Measurements from ENCODE around the gene SMIM23. TPM values are rescaled to one million over a fixed set of nuclear protein-coding genes. Genes with fewer than 3 reads are reported as not detected.

Gene SMIM23
- total RNA-seq, 1 donor from 2014 or later, result not detected

DNA sequence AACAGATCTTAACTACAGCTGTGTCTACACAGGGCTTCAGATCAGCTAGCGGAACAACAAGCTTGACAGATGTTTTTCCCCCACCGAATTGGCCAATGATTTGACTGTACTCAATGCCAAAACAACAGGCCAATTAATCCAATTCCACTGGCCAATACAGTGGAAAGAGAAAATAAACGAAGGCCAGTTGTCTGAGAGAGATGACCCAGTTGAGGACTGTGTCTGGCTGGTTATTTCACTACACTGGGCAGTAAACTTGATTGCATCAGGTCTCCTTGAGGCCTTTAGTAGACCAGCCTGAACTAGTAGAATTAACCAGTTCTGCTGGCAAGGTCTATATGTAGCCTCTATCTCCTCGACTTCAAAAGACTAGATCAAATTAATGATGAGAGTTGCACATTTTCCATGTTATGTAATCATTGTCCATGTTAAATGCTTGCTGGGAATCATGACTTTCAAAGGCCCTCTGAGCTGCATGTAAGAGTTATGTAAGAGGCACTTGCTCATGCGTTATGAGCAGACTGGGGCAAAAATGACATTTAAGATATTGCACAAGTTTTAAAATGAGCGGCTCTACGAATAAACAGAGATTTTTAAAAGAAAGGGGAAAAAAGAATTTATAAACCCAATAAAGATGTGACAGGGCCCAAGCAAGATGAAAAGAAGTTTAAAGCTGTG is 28.3 kb downstream of the SMIM23 start:
- no peak overlapping the region for H3K4me3 Mint-ChIP-seq

DNA sequence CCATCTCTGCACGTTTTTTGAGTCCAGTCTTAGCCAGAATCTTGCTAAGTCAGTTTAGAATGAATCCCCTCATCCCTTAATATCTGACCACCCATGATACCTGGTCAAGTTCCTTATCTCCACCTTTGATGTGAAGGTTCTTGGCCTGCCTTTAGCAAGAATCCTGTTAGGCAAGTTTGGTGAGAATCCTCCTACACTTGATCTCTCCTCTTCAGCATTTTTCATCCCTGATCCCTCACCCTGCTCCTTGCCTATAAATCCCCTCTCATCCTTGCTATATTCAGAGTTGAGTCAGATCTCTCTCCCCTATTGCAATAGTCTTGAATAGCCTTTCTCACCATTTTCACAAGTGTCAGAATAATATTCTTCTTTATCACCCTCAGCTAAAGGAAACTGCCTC is 31.0 kb downstream of the SMIM23 start:
- H3K36me3 Mint-ChIP-seq, result no peaks in the 10 kb centered on the region
- peaks cover 6% of the 10 kb centered on the region for H3K4me1 Mint-ChIP-seq
- peaks cover 7% of the 10 kb centered on the region for H3K9me3 Mint-ChIP-seq
- H3K4me3 Mint-ChIP-seq, result no peak overlapping the region
- H3K27ac Mint-ChIP-seq, result no peak overlapping the region
- no peak for DNase-seq (ENCODE audit: low spot score in 2 of 2, unreplicated experiment in 2 of 2)
- peaks cover 14% of the 10 kb centered on the region for H3K27me3 Mint-ChIP-seq (ENCODE audit: low read depth)
- TF ChIP-seq, protein P1, sequence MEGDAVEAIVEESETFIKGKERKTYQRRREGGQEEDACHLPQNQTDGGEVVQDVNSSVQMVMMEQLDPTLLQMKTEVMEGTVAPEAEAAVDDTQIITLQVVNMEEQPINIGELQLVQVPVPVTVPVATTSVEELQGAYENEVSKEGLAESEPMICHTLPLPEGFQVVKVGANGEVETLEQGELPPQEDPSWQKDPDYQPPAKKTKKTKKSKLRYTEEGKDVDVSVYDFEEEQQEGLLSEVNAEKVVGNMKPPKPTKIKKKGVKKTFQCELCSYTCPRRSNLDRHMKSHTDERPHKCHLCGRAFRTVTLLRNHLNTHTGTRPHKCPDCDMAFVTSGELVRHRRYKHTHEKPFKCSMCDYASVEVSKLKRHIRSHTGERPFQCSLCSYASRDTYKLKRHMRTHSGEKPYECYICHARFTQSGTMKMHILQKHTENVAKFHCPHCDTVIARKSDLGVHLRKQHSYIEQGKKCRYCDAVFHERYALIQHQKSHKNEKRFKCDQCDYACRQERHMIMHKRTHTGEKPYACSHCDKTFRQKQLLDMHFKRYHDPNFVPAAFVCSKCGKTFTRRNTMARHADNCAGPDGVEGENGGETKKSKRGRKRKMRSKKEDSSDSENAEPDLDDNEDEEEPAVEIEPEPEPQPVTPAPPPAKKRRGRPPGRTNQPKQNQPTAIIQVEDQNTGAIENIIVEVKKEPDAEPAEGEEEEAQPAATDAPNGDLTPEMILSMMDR (IDR thresholded peaks at IDR 0.05; ENCODE audit: unreplicated experiment), result no peak

More for the DNA sequence above, 28.3 kb downstream of the SMIM23 start:
- TF ChIP-seq, protein P1 (IDR thresholded peaks at IDR 0.05; ENCODE audit: unreplicated experiment), result no peak
- peaks cover 6% of the 10 kb centered on the region for H3K4me1 Mint-ChIP-seq
- H3K9me3 Mint-ChIP-seq, result peaks cover 14% of the 10 kb centered on the region
- H3K27ac Mint-ChIP-seq, result no peak overlapping the region
- peaks cover 26% of the 10 kb centered on the region for H3K27me3 Mint-ChIP-seq (ENCODE audit: low read depth)
- DNase-seq (ENCODE audit: low spot score in 2 of 2, unreplicated experiment in 2 of 2), result no peak
- H3K36me3 Mint-ChIP-seq, result no peaks in the 10 kb centered on the region

DNA sequence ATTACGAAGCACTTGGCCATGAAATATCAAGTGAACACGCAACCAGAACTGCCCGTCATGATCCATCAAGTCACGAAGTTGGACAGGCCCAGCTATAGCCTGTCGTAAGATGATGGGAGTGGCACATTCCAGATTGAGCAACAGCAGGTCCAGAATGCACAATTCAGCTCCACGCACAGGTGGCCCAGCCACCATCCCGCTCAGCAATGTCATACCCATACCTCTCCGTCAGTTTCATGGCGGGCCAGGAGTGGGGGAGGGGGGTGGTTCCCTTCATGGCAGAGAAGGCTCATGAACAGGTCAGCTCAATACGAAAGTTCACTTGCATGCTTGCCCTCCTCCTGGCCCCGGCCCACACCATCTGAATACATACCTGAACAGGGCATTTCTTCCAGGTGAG is 34.9 kb downstream of the SMIM23 start:
- Mint-ChIP-seq H3K4me1 (peaks cover 6% of the 10 kb centered on the region), H3K36me3 (no peaks in the 10 kb centered on the region), H3K27me3 (ENCODE audit: low read depth) (peaks cover 7% of the 10 kb centered on the region), H3K4me3 (no peak overlapping the region), H3K9me3 (no peaks in the 10 kb centered on the region), H3K27ac (no peak overlapping the region)
- TF ChIP-seq, protein P1 (IDR thresholded peaks at IDR 0.05; ENCODE audit: unreplicated experiment), result no peak
- DNase-seq (ENCODE audit: low spot score in 2 of 2, unreplicated experiment in 2 of 2), result no peak

DNA sequence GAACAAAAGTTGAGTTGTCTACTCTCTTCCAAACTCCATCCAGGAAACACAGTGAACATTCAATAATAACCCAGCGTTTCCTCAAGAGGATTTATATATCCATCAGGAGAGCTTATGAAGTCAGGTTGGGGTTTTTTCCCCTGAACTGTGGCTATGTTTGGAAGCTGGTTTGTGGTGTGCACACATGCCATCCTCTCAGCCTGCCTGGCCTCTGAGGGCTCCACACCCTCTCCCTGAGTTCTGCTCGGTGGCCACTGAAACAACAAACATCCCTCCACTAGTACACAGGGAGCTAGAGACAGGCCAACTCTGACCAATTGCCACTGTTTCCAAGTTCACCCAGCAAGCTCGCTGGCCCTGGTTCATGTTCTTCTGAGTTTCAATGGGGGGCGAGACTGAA is 35.7 kb downstream of the SMIM23 start:
- H3K36me3 Mint-ChIP-seq, result no peaks in the 10 kb centered on the region
- TF ChIP-seq, protein P1 (IDR thresholded peaks at IDR 0.05; ENCODE audit: unreplicated experiment), result no peak
- no peak overlapping the region for H3K4me3 Mint-ChIP-seq
- peaks cover 7% of the 10 kb centered on the region for H3K27me3 Mint-ChIP-seq (ENCODE audit: low read depth)
- H3K4me1 Mint-ChIP-seq, result peaks cover 6% of the 10 kb centered on the region
- H3K27ac Mint-ChIP-seq, result no peak overlapping the region
- no peak for DNase-seq (ENCODE audit: low spot score in 2 of 2, unreplicated experiment in 2 of 2)
- no peaks in the 10 kb centered on the region for H3K9me3 Mint-ChIP-seq

DNA sequence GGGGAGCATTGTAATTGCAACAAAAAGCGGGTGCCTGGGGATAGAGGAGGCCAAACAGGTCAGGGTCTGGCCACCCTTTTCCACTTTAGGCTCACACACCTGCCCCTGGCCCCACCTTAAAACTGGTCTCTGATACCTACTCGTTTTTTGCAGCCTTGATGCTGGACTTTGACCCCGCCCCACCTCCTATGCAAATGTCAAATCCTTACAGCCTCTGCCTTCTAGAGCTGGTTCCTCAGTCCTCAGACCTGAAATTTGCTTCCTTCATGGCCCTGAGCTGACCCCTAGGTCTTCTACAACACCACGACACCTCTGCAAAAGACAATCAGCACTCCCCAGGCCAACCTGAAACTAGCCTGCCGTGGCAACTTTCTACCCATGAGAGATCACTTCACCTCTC is 37.7 kb downstream of the SMIM23 start:
- TF ChIP-seq, protein P1 (IDR thresholded peaks at IDR 0.05; ENCODE audit: unreplicated experiment), result no peak
- Mint-ChIP-seq H3K36me3 (no peaks in the 10 kb centered on the region), H3K27ac (no peak overlapping the region), H3K4me1 (no peaks in the 10 kb centered on the region), H3K4me3 (no peak overlapping the region), H3K9me3 (peaks cover 8% of the 10 kb centered on the region), H3K27me3 (ENCODE audit: low read depth) (peaks cover 3% of the 10 kb centered on the region)
- no peak for DNase-seq (ENCODE audit: low spot score in 2 of 2, unreplicated experiment in 2 of 2)
